Effector CD4-positive, alpha-beta T cell (primary cell): ENCODE results near the gene OR7A17. TPM values are rescaled to one million over a fixed set of nuclear protein-coding genes. Genes with fewer than 3 reads are reported as not detected.

ENCODE experiments used
- DNase-seq: peaks from one replicate; pipeline ENCODE4 v3.0.0-alpha.2; 2020
- total RNA-seq: gene quantifications from one replicate; lab custom pipeline; 2026; lab: John Stamatoyannopoulos, UW

The OR7A17 gene
- total RNA-seq, result not detected

- DNase-seq, result no peak
Measured at GRCh38 chr19:14886032-14886431, at the start of gene OR7A17. OR7A17 (minus strand) TSS chr19:14886132; CDS start chr19:14881355, 4,777 bp downstream.

GRCh38 chr19:14933506-14933905 is 47.6 kb upstream of the OR7A17 start:
- DNase-seq, result no peak

GRCh38 chr19:14916848-14917247 is 30.9 kb upstream of the OR7A17 start:
- no peak for DNase-seq

GRCh38 chr19:14915116-14915515 is 29.2 kb upstream of the OR7A17 start:
- DNase-seq, result no peak

DNA sequence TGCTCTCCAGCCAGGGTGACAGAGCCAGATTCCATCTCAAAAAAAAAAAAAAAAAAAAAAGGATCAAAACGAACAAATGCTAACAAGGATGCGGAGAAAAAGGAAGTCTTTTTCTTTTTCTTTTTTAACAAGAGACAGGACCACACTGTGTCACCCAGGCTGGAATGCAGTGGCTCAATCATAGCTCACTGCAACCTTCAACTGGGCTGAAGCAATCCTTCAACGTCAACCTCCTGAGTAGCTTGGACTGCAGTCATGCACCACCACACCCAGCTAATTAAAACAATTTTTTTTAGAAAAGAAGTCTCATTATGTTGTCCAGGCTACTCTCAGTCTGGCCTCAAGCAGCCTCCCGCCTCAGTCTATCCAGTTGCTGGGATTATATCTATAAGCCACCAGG is 20.8 kb upstream of the OR7A17 start:
- DNase-seq, result no peak

- DNase-seq, result no peak
Measured at GRCh38 chr19:14901675-14902260, 15.8 kb upstream of the OR7A17 start.

DNA sequence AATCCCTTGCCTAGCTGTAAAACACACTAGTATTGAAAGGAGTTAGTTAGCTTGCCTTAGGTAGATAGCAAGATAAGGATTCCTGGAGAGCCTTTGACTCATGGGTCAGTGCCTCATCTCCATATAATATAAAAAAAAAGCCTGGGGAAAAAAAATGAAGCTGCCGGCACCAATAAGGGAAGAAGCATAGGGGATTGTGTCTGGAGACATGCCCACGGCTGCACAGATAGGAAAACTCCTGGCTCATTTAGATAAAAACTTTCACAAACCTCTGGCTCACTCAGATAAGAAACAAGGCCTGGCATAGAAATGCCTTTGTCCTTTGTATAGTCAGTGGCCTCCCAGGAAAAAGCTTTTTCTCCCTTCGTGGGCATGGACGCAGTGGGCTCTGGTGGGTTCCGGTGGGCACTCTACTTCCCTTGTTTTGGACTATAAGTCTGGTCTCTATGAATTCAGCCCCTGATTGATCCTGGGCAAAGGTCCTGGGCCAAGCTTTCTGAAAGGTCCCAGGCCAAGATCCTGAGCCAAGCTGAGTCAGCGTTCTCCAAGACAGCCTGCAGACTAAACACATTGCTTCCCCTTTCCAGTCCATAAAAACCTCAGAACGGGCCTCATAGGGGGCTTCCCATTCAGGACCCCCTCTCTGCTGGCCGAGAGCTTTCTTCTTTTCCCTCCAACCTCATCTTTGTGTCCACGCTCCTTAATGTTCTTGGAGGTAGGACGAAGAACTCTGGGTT is 4.9 kb upstream of the OR7A17 start:
- DNase-seq, result no peak

DNA sequence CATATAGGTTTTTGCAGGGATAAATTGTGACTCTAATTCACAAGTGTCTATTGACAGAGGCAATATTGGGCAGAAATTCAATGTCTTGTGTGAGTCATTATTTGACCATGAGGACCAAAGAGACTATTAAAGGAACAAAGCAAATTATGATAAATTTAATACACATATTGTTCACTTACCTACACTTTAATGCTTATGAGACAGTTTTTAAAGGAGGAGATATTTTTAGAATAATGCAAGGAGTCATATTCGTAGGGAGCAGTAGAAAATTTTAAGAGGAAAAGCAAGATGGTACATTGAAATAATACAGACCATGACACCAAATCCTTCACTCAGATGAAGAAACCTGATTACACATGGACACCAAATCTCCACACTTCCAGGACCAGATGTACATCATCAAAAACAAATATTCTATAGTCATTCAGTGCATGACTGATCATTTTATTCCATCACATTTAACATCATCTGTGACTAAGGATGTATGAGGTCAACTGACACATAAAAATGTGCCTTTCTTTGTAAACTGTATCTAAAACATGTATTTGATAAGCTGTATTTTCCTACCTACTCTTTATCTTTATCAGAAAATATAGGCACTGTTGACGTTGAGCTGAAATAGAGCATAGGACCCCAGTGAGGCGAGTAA is 4.2 kb upstream of the OR7A17 start:
- DNase-seq, result no peak

- no peak for DNase-seq
Measured at GRCh38 chr19:14871619-14872230, 14.2 kb downstream of the OR7A17 start.

- no peak for DNase-seq
Measured at GRCh38 chr19:14868497-14868896, 17.4 kb downstream of the OR7A17 start.

DNA sequence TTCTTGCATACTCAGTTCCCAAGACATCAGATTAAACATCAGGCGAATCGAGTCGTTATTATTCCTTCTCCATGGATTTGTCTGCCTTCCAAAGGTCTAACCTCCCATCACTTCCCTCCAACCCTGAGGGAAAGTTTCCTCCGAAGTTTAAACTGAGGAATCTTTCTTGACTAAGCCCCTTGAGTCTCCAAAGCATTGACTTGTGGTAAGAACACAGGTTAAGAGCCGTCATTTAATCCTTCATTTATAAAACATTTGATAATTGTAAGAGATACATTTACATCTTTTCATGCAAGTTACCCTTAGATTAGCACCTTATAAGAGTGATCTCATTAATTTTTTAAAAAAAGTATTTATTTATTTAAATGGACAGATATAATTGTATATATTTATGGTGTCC is 37.1 kb downstream of the OR7A17 start, which contains the start of gene OR7A10:
OR7A10 (minus strand) TSS at position 101 of the 400 bp plus-strand sequence. CDS start 7,045 bp downstream, outside the sequence.
- no peak for DNase-seq

DNA sequence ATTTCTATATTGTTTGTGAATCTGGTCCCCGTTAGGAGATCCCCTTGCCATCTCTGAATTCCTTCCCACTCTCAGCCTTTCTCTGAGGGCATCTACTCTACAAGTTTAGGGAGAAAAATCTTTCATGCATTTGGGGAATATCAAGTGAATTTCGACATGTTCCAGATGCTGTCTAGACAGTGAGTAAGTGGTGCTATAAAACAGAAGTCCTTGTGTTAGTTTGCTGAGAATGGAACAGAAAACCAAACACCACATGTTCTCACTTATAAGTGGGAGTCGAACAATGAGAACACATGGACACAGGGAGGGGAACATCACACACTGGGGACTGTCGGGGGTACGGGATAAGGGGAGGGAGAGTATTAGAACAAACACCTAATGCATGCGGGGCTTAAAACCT is 42.4 kb downstream of the OR7A17 start:
- no peak for DNase-seq

- DNase-seq, result no peak
Measured at GRCh38 chr19:14843169-14843568, 42.8 kb downstream of the OR7A17 start.

- no peak for DNase-seq
Measured at GRCh38 chr19:14840206-14840605, 45.7 kb downstream of the OR7A17 start.

- DNase-seq, result no peak
Measured at GRCh38 chr19:14837391-14837790, 48.5 kb downstream of the OR7A17 start.

DNA sequence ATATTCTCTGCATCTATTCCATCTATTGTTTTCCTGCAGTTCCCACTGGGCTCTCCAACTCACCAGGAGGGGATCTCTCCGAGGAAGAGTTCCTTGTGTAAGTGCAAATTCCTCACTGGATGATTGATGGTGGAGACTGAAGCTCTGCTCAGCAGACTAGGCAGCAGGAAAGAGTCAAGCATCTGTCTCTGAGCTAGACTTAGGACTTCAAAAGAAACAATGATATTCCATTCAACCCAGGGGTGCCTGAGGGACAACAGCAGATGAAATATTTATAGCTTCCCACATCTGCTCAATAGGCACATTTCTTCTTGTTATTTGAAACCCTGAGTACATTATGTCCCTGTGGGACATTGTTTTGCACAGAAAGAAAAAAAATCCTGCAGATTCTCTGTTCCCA is 50.9 kb downstream of the OR7A17 start, which contains the start of the genes OR7A5 and OR7C1:
OR7A5 (minus strand) TSS at position 175 of the 400 bp plus-strand sequence. CDS start 6,944 bp downstream, outside the sequence.
OR7C1 (minus strand) TSS at position 175 of the 400 bp plus-strand sequence. CDS start 35,049 bp downstream, outside the sequence.
- DNase-seq, result no peak

- DNase-seq, result no peak
Measured at GRCh38 chr19:14830702-14831101, 55.2 kb downstream of the OR7A17 start.
